ENCODE data around the gene ACAT2. TPM values are rescaled to one million over a fixed set of nuclear protein-coding genes. Genes with fewer than 3 reads are reported as not detected.

ACAT2 gene
- total RNA-seq, 1 donor from 2014 or later, result 0.85 TPM

DNA sequence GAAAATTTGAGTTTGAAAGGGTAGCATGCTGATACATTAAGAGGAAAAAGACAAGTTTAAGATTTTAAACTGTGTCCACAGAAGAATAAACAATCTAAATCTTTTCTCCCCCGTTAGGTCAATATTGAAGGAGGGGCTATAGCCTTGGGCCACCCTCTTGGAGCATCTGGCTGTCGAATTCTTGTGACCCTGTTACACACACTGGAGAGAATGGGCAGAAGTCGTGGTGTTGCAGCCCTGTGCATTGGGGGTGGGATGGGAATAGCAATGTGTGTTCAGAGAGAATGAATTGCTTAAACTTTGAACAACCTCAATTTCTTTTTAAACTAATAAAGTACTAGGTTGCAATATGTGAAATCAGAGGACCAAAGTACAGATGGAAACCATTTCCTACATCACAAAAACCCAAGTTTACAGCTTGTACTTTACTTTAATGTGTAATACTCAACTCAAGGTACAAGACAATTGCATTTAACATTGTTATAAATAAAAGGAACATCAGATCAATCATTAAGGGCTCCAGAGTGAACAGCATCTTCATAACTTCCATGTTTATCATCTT, 16.8 kb downstream of the ACAT2 start:
- no peak for DNase-seq (ENCODE audit: low spot score in 2 of 2)
- no peak overlapping the region for H3K27ac ChIP-seq
- H3K9me3 ChIP-seq, result no peaks in the 10 kb centered on the region
- peaks cover 67 to 84% of the 10 kb centered on the region in 2 donors for H3K36me3 ChIP-seq
- no peak overlapping the region for H3K4me3 ChIP-seq
- H3K4me1 ChIP-seq, result no peaks in the 10 kb centered on the region
- TF ChIP-seq, protein P1, sequence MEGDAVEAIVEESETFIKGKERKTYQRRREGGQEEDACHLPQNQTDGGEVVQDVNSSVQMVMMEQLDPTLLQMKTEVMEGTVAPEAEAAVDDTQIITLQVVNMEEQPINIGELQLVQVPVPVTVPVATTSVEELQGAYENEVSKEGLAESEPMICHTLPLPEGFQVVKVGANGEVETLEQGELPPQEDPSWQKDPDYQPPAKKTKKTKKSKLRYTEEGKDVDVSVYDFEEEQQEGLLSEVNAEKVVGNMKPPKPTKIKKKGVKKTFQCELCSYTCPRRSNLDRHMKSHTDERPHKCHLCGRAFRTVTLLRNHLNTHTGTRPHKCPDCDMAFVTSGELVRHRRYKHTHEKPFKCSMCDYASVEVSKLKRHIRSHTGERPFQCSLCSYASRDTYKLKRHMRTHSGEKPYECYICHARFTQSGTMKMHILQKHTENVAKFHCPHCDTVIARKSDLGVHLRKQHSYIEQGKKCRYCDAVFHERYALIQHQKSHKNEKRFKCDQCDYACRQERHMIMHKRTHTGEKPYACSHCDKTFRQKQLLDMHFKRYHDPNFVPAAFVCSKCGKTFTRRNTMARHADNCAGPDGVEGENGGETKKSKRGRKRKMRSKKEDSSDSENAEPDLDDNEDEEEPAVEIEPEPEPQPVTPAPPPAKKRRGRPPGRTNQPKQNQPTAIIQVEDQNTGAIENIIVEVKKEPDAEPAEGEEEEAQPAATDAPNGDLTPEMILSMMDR (IDR thresholded peaks at IDR 0.05), result no peak
- no peaks in the 10 kb centered on the region for H3K27me3 ChIP-seq
- intact Hi-C loops (cut with DNase I), result no loop called here

DNA sequence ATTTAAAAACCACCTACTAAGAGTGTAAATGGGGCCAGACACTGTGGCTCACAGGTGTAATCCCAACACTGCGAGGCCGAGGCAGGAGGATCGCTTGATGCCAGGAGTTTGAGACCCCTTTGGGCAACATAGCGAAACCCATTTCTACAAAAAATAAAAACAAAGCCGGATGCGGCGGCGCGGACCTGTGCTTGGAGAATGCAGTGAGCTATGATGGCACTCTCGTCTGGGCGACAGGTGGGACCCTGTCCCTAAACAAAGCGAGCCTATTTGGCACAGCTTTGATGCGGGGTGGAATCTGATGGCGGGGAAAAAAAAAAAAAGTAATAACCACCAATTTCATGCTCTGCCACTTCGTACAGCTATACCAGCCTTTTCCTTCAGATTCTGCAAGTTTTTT, 26.4 kb downstream of the ACAT2 start:
- no peaks in the 10 kb centered on the region for H3K9me3 ChIP-seq
- H3K36me3 ChIP-seq, result peaks cover 13 to 42% of the 10 kb centered on the region in 2 donors
- no peak for DNase-seq (ENCODE audit: low spot score in 2 of 2)
- H3K27me3 ChIP-seq, result no peaks in the 10 kb centered on the region
- TF ChIP-seq, protein P1 (IDR thresholded peaks at IDR 0.05), result no peak
- intact Hi-C loops (cut with DNase I), result loop anchor here (5.0 kb wide), 1 partner anchor 36 kb away; no protein-coding TSS in a partner anchor
- H3K27ac ChIP-seq, result peak overlapping the region in 1 of 2 donors; percentile 87
- peaks cover 11 to 36% of the 10 kb centered on the region in 2 donors for H3K4me1 ChIP-seq
- H3K4me3 ChIP-seq, result peak overlapping the region; percentile 68 to 85

DNA sequence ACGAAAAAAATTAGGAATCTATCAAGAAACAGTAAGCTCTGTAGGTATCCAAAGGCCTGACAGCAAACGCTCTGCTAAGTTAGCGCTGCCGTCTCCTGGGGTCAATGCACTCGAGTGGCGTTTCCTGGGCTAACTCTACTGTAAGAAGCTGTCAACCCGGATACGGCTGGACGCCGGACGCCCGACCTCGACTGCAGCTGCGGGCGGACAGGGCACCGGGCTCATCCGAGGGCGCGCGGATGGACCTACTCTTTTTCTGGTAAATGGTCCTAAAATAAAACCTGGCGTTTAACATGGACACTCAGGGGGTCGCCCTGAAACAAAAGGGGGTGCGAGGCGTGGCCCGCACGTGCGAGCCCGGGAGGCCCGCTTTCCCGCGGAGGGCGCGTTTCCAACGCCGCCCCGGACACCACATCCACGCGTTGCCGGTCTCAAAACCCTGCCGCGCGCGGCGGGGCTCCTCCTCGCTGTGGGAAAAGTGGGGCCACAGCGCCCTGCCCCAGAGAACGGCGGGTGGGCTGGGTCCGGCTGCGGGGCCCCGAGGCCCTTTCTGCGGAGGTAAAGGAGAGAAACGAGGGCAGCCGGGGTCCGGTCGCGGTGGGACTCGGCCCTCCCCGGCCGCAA, 27.0 kb downstream of the ACAT2 start:
- peak; percentile 18 to 67 for DNase-seq (ENCODE audit: low spot score in 2 of 2)
- Histone ChIP-seq H3K4me3 (peak overlapping the region; percentile 68 to 85), H3K4me1 (peaks cover 11 to 36% of the 10 kb centered on the region in 2 donors), H3K9me3 (no peaks in the 10 kb centered on the region), H3K27me3 (no peaks in the 10 kb centered on the region), H3K36me3 (peaks cover 12 to 38% of the 10 kb centered on the region in 2 donors), H3K27ac (peak overlapping the region; percentile 87 to 93)
- TF ChIP-seq, protein P1 (IDR thresholded peaks at IDR 0.05), result no peak
- intact Hi-C loops (cut with DNase I), result loop anchor here (1.0 to 5.0 kb wide), 4 partner anchors 27 to 62 kb away; partner anchors contain the start of genes ACAT2 and WTAP

DNA sequence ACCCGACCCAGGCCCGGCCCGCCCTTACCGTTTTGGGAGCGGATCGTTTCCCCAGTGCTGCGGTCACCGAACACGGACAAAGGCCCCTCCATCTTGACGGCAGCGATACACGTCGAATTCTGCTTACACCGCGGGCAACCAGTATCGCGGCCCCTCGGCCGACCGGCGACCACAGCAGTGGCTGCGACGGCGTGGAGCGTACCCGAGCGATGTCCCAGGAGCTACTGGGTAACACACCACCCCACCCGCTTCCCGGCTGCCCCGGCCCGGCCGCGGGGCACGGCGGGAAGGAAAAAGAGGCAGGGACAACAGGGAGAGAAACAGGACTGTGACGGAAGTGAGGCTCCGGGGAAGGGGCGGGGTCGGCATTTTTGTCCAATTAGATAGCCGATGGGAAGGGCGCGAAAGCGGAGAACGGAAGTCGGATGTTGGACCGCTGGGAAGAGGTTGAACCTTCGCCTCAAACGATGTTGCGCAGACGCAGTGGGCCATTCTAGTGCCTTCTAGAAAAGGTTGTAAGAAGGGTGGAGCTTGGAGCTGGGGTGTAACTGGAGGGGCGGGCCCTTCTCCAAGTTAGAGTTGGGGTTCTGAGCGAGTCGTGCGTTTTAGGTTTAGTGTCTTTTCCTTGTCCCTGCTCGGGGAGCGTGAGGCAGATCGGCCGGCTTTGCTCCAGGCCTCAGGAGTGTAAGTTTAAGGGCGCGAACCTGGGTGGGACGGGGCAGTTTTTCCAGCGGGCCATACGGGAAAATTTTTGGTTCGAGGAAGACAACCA, 27.7 kb downstream of the ACAT2 start, which contains the start of gene TCP1:
TCP1 (minus strand) TSS at position 226 of the 772 bp plus-strand sequence; CDS start at position 92, 134 bp downstream.
- no peaks in the 10 kb centered on the region for H3K27me3 ChIP-seq
- intact Hi-C loops (cut with DNase I), result loop anchor here (1.0 to 5.0 kb wide), 7 partner anchors 27 to 153 kb away; partner anchors contain the start of genes ACAT2 and WTAP
- no peaks in the 10 kb centered on the region for H3K9me3 ChIP-seq
- peak; percentile 98 to 100 for DNase-seq (ENCODE audit: low spot score in 2 of 2)
- TF ChIP-seq, protein P1 (IDR thresholded peaks at IDR 0.05), result peak in 1 of 3 experiments; percentile 7
- H3K36me3 ChIP-seq, result peaks cover 7 to 33% of the 10 kb centered on the region in 2 donors
- peaks cover 11 to 36% of the 10 kb centered on the region in 2 donors for H3K4me1 ChIP-seq
- peak within 1 kb of the TSS; percentile 93 to 98 for H3K27ac ChIP-seq
- peak within 1 kb of the TSS; percentile 68 to 85 for H3K4me3 ChIP-seq

DNA sequence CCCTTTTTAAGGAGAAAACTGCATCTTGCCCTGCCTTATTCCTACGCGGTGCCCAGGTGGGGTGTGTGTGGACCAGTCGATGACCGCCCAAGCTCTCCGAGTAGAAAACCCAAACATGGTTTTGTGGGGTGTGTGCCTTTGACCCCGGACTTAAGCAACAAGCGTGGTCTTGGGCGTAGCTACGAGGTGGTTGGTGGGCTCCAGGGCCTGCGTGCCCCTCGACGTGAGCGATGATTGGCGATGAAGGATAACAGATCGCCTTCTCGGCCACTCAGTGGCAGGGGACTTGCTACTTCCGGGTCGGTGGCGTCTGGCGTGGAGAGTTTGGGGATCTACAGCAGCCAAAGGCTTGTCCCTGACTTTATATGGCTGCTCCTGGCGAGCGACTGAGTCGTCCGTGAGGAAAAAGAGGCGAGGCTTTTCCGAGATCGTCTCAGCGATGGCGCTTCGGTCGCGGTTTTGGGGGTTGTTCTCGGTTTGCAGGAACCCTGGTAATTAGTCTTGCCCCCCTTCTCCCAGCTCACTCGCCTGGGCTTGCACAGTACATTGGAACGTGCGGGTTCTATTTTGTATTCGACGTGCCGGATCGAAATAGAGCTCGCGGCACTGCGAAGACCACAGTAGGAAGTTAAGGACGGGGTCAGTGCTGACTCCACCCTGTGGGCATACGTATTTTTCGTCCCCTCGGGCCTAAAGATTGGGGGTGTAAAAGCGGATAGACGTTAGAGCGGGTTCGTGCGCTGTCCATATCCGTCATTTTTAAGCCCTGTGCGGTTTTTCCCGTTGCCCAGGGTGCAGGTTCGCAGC, 28.5 kb downstream of the ACAT2 start, which contains the start of gene MRPL18:
MRPL18 (plus strand) TSS at position 319 of the 807 bp plus-strand sequence; CDS start at position 440, 121 bp downstream.
- peak; percentile 86 to 97 for DNase-seq (ENCODE audit: low spot score in 2 of 2)
- H3K4me1 ChIP-seq, result peaks cover 11 to 36% of the 10 kb centered on the region in 2 donors
- no peaks in the 10 kb centered on the region for H3K27me3 ChIP-seq
- H3K27ac ChIP-seq, result peak within 1 kb of the TSS; percentile 93 to 98
- H3K9me3 ChIP-seq, result no peaks in the 10 kb centered on the region
- TF ChIP-seq, protein P1 (IDR thresholded peaks at IDR 0.05), result no peak
- peaks cover 4 to 32% of the 10 kb centered on the region in 2 donors for H3K36me3 ChIP-seq
- peak within 1 kb of the TSS; percentile 68 to 85 for H3K4me3 ChIP-seq
- intact Hi-C loops (cut with DNase I), result loop anchor here (1.0 to 2.0 kb wide), 3 partner anchors 62 to 152 kb away; no protein-coding TSS in a partner anchor

All from ascending aorta (tissue), 2 donors.